GM19467 (cell line): ENCODE results near the gene IWS1.
"Not testable (repeated sequence)": the region's sequence is repeated elsewhere in the genome, so short reads cannot be mapped to it uniquely, and the experiment has no call there.

Experiments used
- ATAC-seq: cut with Tn5 transposase; IDR thresholded peaks from one replicate; pipeline ENCODE4 v1.9.1; 2021; ENCODE audit warnings: mild to moderate bottlenecking, moderate library complexity; ENCODE audit not compliant: unreplicated experiment

IWS1 gene

DNA sequence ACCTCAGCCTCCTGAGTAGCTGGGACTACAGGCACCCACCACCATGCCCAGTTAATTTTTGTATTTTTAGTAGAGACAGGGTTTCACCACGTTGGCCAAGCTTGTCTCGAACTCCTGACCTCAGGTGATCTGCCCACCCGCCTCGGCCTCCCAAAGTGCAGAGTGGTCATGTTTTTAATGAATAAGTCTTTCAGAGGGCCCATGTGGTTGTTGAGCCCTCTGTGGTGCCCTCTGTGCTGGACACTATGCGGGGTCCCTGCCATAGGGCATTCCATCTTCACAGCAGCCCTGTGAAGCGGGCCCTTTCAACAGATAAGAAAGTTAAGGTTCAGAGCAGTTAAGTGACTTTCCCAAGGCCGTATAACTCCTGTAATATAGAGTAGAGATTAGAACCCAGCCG lies 35.1 kb upstream of the IWS1 start:
- no peak for ATAC-seq

DNA sequence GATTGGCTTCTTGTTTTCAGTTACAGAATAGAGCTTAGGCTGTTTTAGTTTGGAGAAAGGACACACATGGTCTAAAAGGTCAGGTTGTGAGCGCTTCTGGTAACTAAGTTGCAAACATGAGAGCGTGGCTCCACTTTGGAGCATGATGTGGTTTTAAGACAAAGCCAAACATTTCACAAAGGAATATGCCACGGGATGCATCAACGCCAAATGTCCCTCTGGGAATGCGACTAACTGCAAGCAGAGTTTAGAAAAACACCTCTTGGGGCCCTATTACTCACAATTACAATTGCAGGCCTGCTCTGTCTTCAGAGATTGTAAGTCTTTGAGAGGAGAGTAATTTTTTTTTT lies 34.6 kb upstream of the IWS1 start:
- no peak for ATAC-seq

DNA sequence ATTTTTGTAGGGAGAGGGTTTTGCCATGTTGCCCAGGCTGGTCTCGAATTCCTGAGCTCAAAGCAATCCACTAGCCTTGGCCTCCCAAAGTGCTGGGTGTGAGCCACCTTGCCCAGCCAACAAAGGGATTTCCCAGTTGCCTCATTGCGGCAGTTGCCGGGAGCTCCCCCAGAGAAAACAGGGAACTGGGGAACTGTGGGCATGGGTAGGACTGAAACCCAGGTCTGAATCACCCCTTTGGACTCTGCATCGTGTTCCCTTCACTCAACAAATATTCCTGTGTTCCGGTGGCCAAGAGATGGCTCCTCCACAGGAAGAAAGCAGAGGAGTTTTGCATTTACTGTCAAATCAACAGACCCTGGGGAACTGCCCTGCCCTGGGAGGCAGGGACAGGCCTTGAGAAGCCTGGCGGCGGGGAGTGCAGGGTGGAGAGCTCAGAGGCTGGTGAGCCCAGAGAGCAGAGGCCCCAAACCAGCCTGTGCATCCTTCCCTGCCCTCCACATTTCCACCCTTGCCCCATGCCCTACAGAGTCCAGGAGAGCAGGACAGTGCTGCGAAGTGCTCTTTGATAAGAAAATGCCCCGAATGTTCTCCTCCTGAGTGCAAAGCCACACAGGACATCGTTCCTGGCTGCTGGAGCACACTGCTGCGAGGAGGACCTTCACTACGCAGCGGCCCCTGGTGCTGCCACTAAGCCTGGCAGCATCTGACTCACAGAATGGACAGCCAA lies 34.1 kb upstream of the IWS1 start:
- ATAC-seq, result no peak

DNA sequence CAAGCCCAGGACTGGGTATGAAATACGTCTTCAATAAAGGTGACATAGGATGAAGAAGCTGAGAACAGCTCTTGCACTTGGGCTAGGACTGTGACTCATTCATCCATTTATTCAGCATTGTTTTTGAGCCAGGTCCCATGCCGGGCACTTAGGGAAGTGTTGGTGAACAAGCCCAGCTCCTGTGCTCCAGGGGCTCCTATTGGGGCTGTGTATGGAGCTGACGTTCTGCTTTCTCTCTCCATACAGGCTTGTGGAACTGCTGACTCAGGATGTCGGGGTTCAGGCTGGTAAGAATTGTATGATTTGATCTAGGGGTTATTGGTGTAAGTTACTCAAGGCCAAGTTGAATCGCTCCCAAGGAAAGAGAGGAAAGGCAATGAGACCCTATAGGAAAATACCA lies 33.2 kb upstream of the IWS1 start:
- ATAC-seq, result no peak

DNA sequence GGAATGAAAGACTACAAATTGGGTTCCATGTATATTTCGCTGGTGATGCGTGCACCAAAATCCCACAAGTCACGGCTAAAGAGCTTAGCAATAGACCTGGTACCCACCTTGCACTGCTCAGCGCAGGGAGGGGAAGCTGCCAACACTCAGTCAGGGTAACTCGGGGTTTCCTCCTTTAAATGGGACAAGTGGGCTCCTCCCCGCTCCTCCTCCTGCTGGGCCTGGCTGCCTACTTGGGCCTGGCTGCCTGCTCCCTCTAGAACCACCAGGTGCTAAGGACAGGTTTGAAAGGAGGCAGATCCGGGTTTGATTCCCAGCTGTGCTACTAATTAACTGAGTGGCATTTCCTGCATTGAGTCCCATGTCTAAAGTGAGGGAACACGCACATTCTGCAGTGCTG lies 32.6 kb upstream of the IWS1 start:
- no peak for ATAC-seq

DNA sequence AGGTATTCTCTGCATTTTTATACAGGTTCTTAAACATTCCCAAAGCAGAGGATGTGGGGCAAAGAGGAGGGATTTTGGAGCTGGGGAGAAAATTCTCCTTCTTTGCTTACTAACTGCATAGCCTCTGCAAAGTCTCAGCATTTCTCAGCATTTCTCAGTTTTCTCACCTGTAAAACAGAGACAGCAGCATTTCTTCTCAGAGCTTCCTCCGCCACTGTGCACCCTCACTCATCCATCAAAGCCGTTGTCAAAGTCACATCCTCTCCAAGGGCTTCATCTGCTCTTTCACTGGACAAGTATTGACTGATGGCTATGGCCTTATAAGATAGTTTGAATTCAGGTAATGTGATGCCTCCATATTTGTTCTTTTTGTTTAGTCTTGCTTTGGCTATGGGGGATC lies 26.6 kb upstream of the IWS1 start:
- ATAC-seq, result no peak

GRCh38 chr2:127552336-127552735 lies 26.0 kb upstream of the IWS1 start:
- ATAC-seq, result no peak

- no peak for ATAC-seq
Observed at GRCh38 chr2:127551221-127551930, 25.1 kb upstream of the IWS1 start.

DNA sequence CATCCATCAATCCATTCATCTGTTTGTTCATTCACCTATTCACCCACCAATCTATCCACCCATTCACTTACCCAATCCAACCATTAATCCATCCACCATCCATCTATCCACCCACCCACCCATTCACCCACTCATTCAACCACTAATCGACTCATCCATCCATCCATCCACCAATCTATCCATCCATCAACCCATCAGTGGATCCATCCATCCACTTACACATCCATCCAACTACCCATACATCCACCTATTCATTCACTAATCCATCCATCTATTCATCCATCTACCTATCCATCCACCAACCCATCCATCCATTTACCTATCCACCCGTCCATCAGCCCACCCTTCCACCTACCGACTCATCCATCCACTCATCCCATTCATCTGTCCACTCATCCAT lies 20.5 kb upstream of the IWS1 start:
- no peak for ATAC-seq

DNA sequence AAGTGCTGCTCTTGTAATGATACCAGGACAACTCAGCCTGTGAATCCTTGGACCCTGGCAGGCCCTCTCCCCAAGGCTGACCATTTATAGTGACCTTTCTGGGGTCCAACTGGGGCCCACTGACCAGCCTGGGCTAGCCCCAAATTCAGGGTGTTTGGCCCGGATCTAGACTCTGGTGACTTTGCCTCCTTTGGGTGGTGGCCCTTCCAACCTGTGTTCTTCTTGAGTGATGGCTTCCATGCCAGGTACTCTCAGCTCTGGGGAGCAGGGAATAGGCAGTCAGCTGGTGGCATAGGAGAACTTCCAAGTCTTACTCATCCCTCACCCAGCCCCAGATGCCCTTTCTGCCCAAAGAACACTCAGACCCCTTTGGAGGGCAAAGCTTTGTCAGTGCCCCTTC lies 19.5 kb upstream of the IWS1 start:
- ATAC-seq, result no peak

DNA sequence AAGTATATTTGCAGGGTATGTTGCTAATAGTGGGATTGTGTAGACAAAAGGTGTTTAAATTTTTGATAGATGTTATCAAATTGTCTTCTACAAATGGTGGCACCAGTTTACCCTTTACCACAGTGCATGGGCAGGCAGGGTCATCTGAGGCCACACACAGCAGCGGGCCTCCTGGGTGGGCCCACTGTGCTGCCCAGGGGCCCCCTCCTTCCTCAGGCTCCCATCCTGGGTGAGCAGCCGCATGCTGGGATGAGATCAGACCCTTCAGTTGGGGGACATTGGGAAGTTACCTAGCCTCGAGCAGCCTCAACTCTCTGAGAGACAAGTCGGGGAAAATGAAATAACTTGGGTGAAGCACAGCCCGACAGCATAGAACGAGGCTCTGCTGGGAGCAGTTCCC lies 18.9 kb upstream of the IWS1 start:
- no peak for ATAC-seq

DNA sequence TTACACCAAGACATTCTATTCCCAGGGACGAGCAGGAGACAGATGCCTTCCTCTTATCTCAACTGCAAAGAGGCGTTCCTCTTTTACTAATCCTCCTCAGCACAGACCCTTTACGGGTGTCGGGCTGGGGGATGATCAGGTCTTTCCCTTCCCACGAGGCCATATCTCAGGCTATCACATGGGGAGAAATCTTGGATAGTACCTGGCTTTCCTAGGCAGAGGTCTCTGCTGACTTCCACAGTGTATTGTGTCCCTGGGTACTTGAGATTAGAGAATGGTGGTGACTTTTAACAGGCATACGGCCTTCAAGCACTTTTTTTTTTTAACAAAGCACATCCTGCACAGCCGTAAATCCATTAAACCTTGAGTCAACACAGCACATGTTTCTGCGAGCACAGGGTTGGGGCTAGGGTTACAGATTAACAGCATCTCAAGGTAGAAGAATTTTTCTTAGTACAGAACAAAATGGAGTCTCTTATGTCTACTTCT lies 16.8 kb upstream of the IWS1 start:
- ATAC-seq, result not testable (repeated sequence)

DNA sequence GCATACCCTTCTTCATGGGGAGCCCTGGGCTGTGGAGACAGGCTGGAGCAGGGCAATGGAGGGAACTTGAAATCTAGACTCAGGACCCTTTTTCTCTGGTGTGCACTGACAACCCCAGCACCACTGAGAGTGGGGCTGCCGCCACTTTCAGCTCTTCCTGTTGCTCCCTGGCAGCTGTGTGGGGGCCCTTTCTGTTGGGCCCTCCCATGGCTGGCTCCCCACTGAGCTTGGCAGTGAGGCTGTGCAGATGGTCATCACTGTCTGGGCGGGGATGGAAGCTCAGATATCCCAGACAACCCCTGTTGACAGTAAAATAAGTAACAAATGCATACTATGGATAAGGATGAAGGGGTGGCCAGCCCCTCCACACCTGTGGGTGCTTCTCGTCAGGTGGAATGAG lies 15.9 kb upstream of the IWS1 start:
- ATAC-seq, result no peak

- ATAC-seq, result no peak
Observed at GRCh38 chr2:127541809-127542208, 15.5 kb upstream of the IWS1 start.

DNA sequence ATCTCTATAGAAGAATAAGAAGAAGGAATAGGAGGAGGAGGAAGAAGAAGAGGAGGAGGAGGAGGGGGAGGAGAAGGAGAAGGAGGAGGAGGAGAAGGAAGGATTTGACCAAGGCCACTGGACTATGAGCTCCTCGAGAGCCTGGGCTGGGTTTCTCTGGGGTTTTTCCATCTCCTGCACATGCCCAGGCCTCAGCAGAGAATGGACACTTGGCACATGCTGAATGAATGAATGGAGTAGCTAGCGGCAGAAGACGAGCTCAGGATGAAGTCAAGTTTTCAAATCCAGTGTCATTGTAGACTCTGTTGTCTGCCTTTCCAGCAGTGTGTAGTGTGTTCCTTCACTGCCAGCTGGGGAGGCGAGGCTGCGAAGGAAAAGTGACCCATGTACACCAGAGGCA lies 11.4 kb upstream of the IWS1 start:
- no peak for ATAC-seq

DNA sequence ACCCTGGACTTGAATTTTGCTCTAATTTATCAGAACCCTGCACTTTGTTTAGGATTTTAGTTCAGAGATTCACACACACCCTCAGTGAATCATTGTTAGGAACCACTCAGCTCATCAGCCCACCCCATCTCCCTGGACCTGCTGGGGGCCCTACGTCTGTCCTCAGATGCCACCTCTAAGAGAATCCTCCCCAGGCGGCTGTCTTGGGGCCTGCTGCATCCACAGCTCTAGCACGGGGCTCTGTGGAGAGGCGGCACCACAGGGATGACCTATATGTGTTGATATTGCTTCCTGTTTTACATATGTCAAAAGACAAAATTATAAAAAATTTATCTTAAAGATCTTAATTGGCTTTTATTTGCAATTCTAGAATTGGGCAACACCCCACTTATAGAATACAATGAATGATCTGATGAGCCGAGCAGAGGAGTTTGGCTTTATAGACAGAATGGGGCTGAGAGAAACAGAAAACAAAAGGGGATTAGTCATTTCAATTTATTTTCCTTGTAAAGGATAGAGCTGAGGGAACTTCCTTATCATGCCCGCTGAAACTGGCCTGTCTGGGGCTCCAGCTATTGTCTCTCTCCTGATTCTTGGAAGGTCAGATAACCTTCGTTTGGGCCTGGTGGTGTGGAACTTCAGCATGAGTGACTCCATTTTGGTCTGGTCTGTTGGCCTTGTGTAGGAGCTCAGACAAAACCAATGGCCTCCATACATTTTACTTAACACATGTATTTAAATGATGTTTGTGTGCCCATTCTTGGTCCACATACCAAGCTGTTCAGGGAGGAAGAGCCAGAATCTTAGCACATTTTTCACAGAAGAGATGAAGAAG lies 10.6 kb upstream of the IWS1 start:
- no peak for ATAC-seq

- no peak for ATAC-seq
Observed at GRCh38 chr2:127535918-127536317, 9.6 kb upstream of the IWS1 start.

- ATAC-seq, result no peak
Observed at GRCh38 chr2:127535422-127535901, 9.2 kb upstream of the IWS1 start, which contains the start of gene MYO7B. Gene MYO7B (plus strand): TSS chr2:127535683. CDS start chr2:127559723, 24,040 bp downstream.

DNA sequence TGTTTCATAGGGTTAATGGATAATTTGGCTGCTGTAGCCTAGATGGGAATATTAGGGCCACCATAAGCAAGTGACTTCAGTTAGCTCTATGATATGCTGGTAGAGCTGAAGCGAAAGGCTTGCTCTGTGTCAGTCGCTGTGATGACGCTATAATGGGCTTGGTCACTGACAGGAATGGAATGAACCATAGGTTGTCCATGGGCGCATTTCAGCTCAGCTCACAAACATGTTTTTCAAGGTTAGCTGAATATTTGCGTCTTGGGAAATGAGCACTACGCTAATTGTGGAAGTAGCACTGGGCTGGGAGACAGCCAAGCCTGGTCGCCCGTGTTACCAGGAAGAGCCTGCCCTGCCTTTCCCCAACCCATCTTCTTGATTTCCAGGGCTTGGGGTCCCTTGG lies 6.0 kb upstream of the IWS1 start:
- ATAC-seq, result no peak

DNA sequence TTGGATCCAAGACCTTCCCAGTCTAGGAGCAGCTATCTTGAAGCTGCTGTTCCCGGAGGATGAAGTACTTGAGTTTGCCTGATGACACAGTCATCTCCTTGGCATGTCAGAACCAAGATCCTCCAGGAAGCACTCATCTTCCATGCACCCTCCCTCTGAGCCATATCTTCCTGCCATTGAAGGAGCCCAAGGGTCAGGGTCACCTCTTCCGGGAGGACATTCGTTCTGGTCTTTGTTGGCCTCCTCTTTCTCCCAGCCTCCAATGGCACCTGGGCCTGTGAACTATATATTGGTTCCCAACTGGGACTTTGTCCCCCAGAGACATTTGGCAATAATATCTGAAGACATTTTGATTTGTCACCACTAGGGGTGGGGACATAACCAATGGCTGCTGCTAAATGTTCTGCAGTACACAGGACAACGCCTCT lies 4.9 kb upstream of the IWS1 start:
- ATAC-seq, result no peak
